HG03196 (cell line): Measurements from ENCODE around the gene TTC34.

Experiments
- ATAC-seq: cut with Tn5 transposase; IDR thresholded peaks from one replicate; pipeline ENCODE4 v1.9.1; 2021; ENCODE audit not compliant: unreplicated experiment

Gene TTC34

DNA sequence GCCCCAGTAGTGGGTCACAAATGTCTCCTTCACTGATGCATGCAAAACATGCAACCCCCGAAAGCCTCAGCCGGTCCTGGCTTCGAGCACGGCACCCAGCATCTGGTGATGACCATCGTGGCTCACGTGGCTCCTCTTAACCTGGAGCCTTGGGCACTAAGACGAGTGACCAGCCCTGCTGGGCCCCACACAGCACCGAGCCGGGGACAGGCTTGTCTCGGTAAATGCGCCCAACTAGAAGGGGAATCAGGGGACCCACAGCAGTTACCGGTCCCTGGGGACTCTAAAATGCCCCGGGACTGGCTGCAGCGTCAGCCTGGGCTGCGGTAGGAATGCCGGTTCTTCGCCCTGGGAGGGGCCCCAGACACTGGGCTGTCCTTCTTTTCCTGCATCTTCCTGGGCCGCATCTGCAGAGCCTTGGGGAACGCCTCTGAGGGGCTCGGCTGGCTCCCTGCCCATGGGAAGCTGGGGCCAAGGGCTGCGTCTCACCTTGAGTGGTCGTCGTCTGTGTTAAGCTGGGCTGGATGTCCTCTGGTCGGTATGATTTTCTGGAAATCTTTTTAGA is 13.1 kb upstream of the TTC34 start:
- no peak for ATAC-seq

DNA sequence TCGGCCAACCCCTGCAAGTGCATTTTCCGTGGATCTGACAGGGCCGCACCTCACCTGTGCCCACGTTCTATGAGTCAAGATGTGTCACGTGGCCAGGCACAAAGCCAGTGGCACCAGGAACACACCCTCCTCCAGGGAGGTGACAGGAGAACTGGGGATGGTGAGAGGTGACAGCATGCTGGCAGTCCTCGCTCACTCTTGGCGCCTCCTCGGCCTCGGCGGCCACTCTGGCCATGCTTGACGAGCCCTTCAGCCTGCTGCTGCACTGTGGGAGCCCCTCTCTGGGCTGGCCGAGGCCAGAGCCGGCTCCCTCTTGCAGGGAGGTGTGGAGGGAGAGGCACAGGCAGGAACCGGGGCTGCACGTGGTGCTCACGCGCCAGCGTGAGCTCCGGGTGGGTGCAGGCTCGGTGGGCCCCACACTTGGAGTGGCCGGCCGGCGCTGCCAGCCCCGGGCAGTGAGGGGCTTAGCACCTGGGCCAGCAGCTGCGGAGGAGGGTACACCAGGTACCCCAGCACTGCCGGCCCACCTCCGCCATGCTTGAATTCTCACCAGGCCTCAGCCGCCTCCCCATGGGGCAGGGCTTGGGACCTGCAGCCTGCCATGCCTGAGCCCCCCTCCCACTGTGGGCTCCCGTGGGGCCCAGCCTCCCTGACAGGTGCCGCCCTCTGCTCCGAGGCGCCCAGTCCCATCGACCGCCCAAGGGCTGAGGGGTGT is 11.6 kb upstream of the TTC34 start:
- ATAC-seq, result no peak

DNA sequence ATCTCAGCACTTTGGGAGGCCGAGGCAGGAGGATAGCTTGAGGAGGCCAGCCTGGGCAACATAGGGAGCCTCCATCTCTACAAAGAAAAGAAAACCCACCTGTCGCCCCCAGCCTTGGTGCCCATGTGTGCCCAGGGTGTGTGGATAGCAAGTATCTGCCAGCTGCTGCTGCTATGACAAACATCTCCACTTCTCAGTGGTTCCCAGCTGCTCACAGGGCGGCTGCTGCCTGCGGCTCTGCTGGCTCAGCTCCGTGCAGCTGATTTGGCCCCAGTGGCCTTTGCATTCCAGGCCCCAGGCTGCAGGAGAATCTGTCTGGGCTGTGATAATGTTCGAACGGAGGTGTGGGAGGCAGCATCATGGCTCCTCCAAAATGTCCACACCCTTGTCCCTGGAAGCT is 10.6 kb upstream of the TTC34 start:
- ATAC-seq, result no peak

DNA sequence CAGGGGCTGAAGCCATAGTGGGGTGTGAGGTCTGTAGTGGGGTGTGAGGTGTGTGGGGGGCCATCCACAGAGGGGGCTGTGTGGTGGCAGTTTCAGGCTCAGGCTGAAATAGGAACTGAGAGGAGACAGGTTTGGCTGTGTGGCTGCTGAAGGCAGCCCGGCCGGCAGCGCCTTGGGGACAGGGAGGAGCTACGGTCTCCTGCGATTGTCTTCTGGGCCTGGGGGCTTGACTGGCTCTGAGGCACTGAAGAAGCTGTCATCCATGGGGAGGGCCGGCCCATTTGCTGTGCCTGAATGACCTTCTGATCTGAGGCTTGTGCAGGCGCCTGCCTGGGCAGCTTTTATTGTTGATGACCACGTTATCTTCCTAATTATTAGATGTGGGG is 10.0 kb upstream of the TTC34 start:
- no peak for ATAC-seq

DNA sequence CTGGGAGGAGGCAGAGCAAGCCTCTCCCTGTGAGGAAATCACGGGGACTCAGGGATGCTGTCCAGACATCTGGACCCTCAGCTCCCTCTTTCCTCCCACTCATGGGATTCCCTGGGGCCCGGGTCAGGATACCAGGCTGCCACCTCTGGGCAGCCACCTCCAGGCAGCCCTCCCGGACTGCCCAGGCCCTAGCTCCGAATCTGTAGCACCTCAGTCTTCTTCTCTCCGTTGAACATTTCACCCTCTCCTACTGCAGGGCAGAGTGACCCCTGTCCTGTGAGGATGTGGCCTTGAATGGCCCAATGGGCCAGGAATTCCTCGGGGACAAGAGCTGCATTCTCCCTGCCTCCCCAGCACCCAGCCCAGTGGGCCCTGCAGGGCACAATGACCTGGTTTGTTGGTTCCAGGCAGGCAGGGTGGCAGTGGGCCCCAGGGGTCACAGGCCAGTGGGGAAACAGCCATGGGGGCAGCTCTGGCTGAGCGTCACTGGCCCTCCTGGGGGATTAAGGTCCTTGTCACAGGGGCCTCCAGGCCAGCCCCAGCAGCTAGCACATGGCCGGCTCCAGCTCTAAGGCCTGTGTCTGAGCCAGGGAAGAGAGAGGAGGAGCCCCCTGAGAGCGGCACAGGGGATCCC is 9.5 kb upstream of the TTC34 start:
- ATAC-seq, result no peak

DNA sequence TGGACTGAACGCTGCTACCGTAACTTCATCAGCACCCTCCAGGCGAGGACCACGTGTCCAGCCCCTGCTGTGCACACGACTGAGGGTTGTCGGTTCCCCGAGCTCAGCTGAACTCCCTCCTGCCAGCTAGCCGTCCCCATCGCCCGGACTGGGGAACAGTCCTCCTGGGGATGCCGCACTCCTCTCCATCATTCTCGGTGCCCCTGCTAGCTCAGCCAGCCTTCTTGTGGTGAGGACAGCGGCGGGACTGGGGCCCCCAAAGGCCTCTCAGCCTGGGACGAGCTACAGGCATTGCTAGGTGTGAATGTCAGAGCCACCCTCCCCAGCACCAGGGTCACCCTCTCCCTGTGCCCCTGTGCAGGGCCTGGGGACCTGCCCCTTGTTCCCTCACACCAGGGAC is 8.8 kb upstream of the TTC34 start:
- no peak for ATAC-seq

DNA sequence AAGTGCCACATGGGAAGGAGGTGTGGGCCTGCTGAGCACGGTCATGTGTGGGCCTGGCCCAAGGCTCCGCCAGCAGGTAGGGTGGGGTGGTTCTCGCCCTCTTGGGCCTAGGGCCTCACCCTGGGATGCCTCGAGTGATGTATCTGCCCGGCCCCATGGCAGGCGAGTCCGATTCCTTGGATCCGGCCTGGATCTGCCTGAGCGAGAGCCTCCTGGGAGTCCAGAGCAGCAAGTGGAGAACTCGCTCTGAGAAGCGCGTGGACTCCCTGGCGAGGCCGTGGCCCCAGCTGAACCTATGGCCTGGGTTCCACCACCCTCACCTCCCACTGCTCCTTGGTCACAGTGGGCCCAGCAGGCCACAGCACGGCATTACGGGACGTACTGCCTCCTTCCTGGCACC is 8.2 kb upstream of the TTC34 start:
- ATAC-seq, result no peak

DNA sequence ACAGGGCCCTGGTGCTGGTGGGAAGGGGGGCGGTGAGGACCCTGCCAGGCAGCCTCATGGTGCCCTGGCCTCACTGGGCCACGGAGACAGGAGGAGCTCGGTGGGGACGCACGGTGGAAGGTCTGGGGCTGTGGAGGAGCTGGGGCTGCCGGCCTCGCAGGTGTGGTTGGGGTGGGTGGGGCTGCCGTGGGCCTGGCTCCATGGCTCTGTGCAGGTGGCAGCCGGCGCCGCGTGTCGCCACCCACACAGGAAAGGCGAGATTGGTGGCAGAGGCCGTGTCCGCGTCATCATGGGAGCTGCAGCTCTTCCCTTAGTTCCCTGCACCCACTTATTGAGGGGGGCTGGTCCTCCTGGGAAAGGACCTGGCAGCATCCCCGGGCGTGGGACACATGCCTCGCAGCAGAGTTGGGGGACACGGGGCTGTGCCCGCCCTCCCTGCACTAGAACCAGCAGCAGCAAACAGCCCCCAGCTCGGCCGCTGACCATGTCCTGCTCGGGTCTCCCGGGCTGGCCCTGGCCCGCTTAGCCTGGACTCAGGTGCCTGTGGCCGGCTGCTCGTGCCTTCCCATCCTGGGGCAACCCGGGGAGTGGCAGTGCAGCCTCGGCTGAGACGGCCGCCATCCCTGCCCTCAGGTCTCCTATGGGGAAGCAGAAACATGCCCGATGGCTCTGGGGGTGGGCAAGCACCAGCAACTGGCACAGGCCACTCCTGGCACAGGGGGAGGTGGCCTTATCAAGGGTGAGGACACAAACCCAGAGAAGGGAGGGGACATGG is 7.5 kb upstream of the TTC34 start:
- ATAC-seq, result no peak

DNA sequence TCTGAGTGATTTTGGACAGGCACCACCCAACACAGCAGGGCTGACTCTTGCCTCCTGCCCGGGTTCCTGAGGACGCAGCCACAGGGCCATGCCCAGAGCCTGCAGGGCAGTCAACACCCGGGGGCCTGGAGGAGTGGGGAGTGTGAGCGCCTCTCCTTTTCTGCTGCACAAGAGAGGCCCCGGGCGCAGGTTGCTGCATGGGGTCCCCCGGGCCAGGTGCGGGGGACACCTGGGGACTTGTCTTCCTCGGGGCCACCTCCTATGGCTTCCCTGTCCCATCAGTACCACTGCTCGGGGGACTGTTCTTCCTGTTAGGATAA is 6.9 kb upstream of the TTC34 start:
- no peak for ATAC-seq

DNA sequence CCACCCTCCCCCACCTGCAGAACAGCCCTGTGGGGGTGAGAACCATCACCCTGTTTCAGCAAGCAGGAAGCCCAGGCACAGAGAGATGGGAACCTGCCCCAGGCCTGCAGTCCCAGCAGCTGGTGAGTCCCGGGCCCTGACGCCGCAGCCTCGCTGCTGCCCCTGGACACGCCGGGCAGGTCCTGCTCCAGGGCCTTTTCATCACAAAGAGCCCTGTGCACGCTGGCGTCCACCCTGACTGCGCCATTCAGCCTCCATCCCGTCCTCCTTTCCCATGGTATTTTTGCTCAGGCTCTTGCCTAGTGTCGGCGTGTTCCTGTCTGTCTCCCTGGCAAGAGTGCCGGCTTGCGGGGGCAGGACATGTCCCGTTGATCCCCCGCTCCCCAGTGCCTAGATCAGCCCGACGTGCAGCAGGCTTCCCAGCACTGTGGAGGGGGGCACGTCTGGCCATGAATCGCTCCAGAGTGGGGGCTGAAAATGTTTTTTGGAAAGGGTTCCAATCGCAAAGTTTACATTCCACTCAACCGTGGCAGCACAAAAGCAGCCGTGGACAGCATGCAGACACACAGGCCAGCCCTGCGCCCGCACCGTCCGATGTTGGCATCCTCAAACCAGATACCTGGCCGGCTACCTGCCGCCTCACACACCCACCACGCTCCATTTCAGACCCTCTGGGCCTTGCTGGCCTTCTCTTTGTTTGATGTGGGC is 6.3 kb upstream of the TTC34 start:
- no peak for ATAC-seq

DNA sequence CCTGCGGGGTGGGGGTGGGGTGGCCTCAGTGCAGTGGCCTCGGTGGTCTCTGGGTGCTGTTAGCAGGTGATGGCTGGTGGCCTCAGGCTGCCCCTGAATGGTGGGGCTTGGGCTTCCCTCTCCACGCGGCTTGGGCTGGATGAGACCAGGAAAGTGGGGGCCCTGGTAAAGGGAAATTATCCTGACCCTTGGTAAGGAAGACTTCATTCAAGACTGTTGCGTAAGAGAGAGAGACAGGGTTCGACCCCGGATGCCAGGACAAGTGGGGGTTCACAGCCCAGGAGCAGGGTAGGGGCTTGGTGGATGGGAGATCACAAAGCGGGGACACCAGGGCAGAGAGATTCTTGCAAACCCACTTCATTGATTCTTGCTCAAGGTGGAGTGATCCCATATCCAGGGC is 5.5 kb upstream of the TTC34 start:
- no peak for ATAC-seq

DNA sequence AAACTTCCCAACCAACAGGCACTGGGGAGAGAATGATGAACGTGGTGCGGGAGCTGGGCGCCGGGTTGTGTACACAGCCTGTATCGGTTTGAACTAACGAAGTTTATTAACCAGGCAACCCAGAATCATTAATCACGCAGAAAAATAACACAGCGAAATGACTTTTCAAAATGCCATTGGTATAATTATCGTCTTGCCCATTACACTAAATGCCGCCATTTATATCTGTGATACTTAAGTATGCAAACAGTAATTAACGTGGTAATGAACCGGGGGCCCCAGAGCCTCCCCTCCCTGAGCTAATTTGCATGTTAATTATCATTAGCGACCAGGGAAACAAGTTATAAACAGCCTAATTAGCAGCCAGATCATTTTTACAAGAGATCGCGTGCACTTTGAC is 5.1 kb upstream of the TTC34 start:
- ATAC-seq, result no peak

DNA sequence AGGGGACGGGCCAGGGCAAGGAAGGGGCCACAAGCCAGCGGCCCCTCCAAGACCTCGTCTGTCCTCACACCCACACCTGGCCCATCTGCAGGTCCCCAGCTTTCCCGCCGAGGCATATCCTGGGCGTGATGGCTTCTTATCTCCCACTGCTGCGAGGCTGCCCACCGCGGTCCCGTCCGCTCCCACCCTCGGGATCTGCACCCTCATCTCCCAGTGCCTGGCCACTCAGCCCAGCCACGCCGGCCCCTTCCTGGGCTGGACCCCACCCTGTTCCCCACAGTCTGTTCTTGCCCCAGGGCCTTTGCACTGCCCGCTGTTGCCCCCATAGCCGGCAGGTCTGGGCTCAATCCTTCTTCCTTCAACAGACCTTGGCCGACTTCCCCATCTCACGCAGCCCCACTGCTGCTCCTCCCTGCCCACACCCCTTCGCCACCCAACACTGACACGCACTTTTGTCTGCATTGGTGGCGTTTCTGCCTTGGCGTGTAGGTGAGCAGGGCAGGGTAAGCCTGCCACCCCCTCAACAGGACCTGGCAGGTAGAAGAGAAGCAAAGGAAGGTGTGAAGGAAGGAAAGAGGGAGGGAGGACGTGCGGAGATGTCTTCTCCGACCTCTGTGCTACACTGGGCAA is 4.4 kb upstream of the TTC34 start:
- ATAC-seq, result no peak

DNA sequence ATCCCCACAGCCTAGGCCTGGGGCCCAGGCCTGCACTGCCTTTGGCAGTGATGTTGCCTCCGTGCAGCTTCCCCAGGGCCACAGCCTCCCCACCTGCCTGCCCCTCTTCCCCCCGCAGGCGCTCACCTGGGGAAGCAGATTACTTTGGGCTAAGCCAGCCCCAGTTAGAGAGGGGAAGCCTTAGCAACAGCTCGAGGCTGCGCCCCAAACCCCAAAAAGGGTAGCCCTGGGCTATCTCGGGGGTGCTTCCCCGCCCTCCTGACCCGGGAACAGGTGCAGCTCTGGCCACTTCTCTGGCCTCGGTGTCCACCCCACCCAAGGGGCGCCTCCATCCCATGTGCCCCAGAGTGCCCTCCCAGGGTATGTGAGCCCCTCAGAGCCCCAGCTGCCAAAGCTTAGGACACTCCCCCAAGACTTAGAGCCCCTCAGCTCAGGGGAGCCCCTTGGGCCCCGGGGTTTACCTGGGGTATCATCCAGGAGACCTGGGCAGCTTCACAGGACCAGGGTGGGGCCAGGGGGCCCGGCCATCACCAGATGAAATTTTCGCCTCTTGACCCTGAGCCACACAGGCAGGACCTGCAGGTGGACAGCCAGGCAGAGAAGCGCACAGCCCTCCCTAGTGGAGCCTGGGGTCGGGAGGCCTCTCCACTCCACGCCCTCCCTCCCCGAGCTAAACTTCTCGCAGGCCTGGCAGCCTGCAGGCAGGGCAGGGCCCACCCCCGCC is 3.3 kb upstream of the TTC34 start:
- no peak for ATAC-seq

DNA sequence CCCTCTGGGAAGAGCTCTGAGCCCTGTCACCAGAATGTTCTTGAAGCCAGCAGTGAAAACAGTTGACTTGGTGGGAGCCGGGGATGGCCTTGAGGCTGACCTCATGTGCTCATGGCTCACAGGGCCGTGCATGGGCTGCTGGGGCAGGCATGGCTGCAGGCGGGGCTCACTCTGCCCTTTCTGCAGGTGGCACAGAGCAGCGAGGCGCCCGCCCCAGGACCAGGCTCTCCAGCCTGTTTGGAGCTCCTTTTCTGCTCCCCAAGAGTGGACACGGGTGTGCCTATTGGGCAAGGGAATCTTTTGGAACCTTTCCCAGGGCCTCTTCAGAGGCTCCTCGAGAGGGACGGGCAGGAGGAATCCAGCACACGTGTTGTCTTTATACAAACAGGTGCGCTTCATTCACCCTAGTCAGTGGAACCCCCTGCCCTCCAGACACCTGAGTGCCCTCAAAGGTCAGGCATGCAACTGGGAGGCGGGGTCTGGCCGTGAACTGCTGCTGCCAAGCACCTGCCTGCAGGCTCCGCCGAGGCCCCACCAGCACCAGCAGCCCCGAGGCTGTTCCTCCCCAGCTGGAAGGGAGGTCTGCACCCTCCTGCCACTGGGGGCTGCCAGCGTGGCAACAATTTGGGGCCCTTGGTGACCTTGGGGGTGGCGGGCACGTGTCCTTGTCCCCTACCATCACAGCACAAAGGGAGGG is 2.6 kb upstream of the TTC34 start:
- no peak for ATAC-seq

DNA sequence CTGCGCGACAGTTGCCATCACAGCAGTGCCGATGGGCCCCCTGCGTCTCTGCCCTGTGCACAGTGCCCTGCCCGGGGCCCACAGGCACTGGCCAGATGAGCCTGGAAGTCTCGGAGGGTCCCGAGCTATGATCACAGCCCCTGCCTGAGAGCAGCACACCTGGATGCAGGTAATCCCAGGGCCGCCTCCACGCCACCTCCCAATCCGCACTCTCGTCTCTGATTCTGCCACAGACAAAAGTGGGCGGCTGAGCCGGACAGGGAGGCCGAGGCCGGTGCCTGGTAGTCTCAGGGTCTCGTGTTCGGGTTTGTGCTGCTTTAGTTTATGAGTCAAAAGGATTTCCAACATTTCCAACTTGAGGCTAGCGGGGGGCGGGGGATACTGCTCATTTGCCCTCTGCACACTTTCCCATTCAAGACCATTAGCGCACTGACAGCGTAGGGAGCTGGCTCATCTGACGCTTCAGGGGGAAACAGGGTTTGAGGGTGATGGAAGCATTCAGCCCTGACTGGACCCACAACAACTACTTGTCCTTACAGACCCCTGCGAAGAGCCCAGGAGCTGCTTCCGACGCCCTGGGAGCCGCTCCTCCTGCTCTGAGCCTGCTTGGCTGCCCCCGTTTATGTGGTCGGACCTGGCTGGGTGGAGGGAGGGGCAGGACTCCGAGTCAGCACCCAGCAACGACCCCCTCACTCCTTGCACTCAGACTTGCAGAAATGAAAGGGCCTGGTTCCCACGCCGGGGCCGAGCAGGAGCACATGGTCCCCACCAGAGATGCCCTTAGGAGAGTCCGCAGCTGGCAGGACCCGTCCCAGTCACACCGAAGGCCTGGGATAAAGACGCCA is 1.8 kb upstream of the TTC34 start:
- ATAC-seq, result no peak

DNA sequence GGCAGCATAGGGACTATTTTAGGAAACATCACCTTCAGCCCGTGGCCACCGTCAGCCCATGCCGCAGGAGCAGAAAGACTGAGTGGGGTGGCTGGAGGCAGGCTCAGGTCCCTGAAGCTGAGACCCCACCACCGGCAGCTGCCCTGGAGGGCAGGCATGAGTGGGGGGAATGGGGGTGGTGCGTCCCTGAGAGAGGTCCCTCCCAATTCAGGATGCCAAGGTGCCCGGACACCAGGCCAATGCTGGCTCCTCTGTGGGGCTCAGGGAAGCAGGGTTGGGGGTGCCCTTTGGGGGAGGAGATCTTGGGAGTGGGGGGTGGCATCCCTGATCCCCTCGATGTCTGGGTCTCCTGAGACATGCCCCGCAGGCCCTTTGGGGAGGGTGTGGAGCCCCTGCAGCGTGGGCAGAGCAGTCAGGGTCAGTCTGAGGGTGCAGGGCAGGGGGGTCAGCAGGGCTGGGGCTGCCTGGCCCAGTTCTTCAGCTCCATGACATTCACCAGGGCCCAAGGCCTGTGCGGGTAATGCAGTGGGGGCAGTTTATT is 998 bp upstream of the TTC34 start:
- no peak for ATAC-seq

DNA sequence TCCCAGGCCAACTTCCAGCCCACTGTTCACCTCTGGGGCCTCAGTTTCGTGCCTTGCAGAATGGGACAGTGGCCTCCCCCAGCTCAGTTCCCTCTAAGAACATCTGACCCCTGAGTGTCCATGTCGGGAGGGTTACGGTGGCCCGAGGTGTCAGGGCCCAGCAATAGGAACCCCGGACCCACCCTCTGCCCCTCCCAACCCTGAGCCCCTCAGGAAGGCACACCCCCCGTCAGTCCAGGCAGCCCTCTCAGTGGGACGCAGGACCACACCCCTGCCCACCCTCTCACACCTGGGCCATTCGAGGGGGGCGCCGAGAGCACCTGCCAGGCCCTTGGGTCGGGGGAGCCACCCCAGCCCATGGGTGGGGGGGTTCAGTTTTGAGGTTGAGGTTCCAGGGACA is 447 bp downstream of the TTC34 start:
- ATAC-seq, result no peak

DNA sequence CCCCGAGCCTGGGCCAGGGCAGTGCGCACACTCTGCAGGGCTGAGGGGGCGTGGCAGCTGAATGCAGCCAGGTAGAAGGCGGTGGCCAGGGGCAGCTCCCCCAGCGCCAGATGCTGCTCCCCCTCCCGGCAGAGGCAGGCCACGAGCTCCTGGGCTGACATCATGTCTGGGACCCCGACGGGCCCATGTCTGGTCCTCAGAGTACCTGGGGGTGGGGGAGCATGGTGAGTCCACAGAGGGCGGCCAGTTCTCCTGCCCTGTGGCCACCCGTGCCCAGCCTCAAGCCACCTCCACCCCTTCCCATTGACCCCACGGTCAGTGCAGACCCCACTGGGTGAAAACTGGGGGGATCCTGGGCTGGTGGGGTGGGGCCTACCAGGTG is 838 bp downstream of the TTC34 start:
- no peak for ATAC-seq
